DMS79 (cell line): ENCODE data around the gene CLMN.
A peak's percentile ranks its signal among the peaks of the same experiment; 100 is the strongest.
"Not testable (repeated sequence)": the region's sequence is repeated elsewhere in the genome, so short reads cannot be mapped to it uniquely, and the experiment has no call there.

ENCODE experiments used
- DNase-seq: peaks from one replicate; lab custom pipeline; 2025; lab: John Stamatoyannopoulos, UW

CLMN gene

GRCh38 chr14:95157327-95158189, 162.2 kb downstream of the CLMN start, which contains the start of gene DICER1:
TSS of gene DICER1 (minus strand) at chr14:95157529. CDS start at chr14:95133458, 24,071 bp downstream.
- DNase-seq: peak; percentile 83

GRCh38 chr14:95157048-95157326, 162.7 kb downstream of the CLMN start:
- no peak for DNase-seq

GRCh38 chr14:95156161-95157047, 163.3 kb downstream of the CLMN start:
- DNase-seq: no peak

- no peak for DNase-seq
Measured at GRCh38 chr14:95155045-95155444, 164.7 kb downstream of the CLMN start.

GRCh38 chr14:95153866-95154265, 165.8 kb downstream of the CLMN start:
- peak; percentile 45 for DNase-seq

GRCh38 chr14:95151561-95151960, 168.1 kb downstream of the CLMN start:
- DNase-seq: no peak

GRCh38 chr14:95150910-95151309, 168.8 kb downstream of the CLMN start:
- DNase-seq: peak; percentile 44

GRCh38 chr14:95149441-95149840, 170.3 kb downstream of the CLMN start:
- DNase-seq: no peak

- DNase-seq: no peak
Measured at GRCh38 chr14:95147597-95147996, 172.1 kb downstream of the CLMN start.

GRCh38 chr14:95146079-95146771, 173.5 kb downstream of the CLMN start:
- no peak for DNase-seq

- no peak for DNase-seq
Measured at GRCh38 chr14:95144849-95145248, 174.9 kb downstream of the CLMN start.

- DNase-seq: no peak
Measured at GRCh38 chr14:95143808-95144620, 175.7 kb downstream of the CLMN start.

GRCh38 chr14:95142208-95142607, 177.5 kb downstream of the CLMN start:
- no peak for DNase-seq

- DNase-seq: no peak
Measured at GRCh38 chr14:95141684-95142083, 178.0 kb downstream of the CLMN start.

GRCh38 chr14:95140060-95140858, 179.4 kb downstream of the CLMN start:
- no peak for DNase-seq

GRCh38 chr14:95138876-95139275, 180.8 kb downstream of the CLMN start:
- DNase-seq: no peak

GRCh38 chr14:95138455-95138854, 181.3 kb downstream of the CLMN start:
- not testable (repeated sequence) for DNase-seq

GRCh38 chr14:95137804-95138167, 181.9 kb downstream of the CLMN start:
- DNase-seq: no peak

- no peak for DNase-seq
Measured at GRCh38 chr14:95137164-95137803, 182.4 kb downstream of the CLMN start.

- DNase-seq: no peak
Measured at GRCh38 chr14:95136631-95137030, 183.1 kb downstream of the CLMN start.
